GM20431 (cell line): ENCODE results near the gene SLC22A5.

ENCODE experiments used
- in situ Hi-C: fragments of 300-500 bp; cut with MseI, MboI; formaldehyde crosslinking; loops from one replicate; pipeline ENCODE4 v1.15.0; 2020; ENCODE audit warnings: low sequenced_read_pairs; ENCODE audit not compliant: unreplicated experiment

The SLC22A5 gene

DNA sequence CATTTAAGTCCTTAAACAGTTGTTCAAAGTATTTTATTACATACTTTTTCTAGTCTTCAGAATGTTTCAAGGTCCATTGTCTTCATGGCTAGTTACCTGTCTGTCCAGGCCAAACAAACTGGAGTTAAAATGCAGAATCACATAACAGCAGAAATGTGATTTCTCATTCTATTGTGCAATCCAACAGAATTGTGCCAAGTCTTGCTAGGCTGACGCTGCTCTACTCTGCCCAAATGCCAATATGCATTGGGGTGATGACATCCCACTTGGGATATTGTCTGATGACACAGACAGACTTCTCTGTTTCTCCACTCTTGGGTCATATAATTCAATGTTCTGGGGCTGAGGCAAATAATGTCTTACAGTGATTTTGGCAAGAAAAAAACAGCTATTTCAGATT lies 5.2 kb upstream of the SLC22A5 start:
- in situ Hi-C loops = no loop called here

DNA sequence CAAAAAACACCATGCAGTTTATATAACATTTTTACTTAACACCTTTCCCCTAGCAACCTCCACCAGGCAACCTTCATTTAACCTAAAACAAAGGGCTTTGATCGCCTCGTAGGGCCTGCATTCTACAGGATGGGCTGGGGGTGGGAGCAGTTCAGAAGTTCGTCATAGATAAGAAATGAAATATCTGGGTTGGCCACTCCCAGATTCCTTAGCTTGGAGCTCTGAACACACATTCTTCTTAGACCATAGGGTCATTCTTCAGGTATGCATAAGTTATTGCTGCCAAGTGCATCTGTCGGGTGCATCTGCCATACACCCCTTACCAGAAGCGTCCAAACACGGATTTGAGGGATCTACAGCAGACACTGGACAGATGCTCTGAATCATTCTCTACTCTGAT lies 4.3 kb upstream of the SLC22A5 start:
- in situ Hi-C loops = no loop called here

DNA sequence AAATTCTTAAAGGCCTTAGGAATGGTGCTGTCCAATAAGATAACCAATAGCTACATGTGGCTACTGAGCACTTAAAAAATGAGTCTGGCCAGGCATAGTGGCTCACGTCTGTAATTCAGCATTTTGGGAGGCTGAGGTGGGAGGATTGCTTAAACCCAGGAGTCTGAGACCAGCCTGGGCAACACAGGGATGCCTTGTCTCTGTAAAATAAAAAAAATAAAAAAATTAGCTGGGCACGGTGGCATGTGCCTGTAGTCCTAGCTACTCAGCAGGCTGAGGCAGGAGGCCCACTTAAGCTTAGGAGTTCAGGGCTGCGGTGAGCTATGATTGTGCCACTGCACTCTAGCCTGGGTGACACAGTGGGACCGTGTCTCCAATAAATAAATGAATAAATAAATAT lies 1.3 kb upstream of the SLC22A5 start:
- in situ Hi-C loops = no loop called here

DNA sequence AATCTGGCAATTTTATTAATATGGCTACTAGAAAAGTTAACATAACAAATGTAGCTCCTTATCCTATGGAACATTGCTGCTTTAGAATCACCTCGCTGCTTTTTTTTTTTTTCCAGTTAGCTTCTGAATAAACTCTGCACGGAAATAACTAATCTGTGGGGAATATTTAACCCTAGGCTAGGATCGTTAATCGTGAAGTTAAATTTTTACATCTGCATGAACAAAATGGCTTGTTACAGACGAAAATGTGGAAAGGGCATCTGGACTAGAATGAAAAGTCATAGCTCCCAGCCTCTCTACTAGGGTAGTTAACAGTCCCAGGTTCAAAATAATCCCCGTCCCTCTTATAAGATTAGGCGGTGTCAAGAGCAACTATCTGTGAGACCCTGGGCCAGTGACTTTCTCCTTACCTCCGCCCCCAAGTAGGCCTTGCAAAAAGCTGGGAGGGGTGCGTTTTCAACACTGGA lies 470 bp upstream of the SLC22A5 start:
- in situ Hi-C loops = no loop called here

- in situ Hi-C loops = no loop called here
Observed at GRCh38 chr5:132370181-132370970, 866 bp downstream of the SLC22A5 start.

- in situ Hi-C loops = no loop called here
Observed at GRCh38 chr5:132370971-132371602, 1.6 kb downstream of the SLC22A5 start.

DNA sequence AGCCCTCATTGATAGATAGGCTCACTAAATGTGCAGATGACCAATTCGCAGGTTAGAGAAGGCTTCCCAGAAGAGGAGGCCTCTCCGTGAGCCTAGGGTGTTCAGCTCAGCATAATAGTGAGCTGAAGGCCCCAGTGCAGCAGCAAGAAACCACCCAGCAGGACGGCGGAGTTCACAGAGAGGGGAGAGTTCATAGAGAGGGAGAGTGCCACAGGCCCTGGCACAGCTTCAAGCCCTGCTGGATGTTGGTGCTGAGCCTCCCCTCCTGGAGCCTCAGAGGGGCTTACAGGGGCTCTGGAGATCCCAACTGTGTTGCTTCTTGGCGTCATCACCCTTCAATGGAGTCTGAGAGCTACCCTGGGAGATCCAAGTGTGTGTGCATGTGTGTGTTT lies 2.1 kb downstream of the SLC22A5 start:
- in situ Hi-C loops = no loop called here

- in situ Hi-C loops = no loop called here
Observed at GRCh38 chr5:132372127-132372526, 2.6 kb downstream of the SLC22A5 start.

GRCh38 chr5:132372542-132372941 lies 3.0 kb downstream of the SLC22A5 start:
- in situ Hi-C loops = no loop called here

DNA sequence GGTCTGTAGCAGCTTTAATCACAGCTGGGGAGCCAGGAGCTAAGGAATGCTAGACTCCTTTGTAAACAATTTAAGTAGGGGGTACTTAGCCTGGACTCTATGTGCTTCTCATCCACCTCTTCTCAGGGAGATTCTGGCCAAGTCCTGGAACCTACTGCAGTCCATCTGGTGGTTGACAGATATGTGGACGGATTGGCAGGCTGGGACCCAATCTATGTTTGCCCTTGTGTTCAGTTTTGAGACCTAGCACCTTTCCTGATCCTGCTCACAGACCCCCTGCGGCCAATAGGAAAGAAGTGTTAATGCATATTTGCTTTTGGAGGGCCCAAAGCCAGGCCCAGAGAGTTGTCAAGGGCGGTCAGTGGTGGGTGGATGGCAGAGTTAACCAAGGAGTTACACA lies 6.4 kb downstream of the SLC22A5 start:
- in situ Hi-C loops = loop anchor here (25.0 kb wide), 1 partner anchor 461 kb away; the partner anchor contains the start of gene SHROOM1

DNA sequence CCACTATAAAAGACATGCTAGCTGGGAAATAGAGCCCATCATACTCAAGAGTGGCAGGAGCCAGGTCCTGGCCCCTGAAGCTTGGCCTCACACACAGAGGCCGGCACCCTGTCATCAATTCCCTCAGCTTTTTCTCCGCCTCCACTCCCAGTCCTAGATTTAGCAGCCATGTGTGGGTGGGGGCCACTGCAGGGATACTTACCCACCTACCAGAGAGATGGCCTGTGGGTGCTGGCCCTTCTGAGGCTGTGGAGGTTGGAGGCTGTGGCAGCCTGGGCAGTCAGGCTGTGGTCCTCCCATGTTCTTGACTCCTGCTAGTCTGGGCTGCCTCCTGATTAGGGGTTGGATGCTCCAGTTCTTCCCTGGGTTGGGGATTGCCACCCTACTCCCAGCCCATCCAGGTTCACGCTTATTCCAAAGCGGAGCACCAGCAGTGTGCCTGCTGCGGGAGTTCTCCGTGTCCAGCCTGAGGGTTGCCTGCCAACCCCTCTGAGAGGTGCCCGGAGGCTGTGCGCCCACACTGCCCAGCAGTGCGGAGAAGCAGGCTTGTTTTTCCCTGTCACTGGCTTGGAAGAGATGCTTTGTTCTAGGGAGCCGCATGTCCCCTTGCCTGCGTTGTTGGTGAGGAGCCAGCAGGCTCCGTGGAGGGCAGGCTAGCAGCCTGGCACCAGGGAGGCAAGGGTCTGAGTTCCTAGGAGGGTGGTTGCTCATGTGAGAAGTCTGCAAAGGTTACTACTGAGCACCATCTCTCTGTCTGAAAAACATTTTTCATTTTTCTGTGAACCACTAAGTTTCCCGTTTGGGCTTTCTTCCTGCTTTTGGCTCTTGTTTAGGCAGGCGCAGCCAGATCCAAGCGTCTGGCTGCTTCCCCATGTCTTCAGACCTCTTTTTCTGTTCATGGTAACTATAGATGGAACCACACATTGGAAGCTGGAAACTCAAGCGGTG lies 7.5 kb downstream of the SLC22A5 start:
- in situ Hi-C loops = loop anchor here (25.0 kb wide), 1 partner anchor 460 kb away; the partner anchor contains the start of gene SHROOM1

GRCh38 chr5:132377738-132378137 lies 8.2 kb downstream of the SLC22A5 start:
- in situ Hi-C loops = loop anchor here (25.0 kb wide), 1 partner anchor 460 kb away; the partner anchor contains the start of gene SHROOM1

- in situ Hi-C loops = loop anchor here (25.0 kb wide), 1 partner anchor 459 kb away; the partner anchor contains the start of gene SHROOM1
Observed at GRCh38 chr5:132378580-132378979, 9.1 kb downstream of the SLC22A5 start.

DNA sequence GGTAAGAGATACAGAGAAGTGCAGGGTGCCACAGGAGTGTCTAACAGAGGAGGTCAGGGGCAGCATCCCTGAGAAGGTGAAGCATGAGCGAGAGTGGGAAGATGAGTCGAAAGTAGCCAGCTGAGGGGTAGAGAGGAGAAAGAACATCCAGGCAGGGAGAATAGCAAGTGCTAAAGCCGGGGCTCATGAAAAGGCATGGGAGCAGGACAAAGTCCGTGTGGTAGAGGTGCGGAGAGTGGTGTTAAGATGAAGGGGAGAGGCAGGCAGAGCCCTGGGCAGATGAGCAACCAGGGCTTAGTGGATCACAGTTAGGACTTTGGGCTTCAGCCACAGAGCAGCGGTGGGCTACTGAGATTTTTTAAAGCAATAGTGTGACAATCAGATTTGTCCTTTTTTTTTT lies 10.5 kb downstream of the SLC22A5 start:
- in situ Hi-C loops = loop anchor here (10.0 to 25.0 kb wide), 2 partner anchors 125 to 457 kb away; partner anchors contain the start of gene SHROOM1

DNA sequence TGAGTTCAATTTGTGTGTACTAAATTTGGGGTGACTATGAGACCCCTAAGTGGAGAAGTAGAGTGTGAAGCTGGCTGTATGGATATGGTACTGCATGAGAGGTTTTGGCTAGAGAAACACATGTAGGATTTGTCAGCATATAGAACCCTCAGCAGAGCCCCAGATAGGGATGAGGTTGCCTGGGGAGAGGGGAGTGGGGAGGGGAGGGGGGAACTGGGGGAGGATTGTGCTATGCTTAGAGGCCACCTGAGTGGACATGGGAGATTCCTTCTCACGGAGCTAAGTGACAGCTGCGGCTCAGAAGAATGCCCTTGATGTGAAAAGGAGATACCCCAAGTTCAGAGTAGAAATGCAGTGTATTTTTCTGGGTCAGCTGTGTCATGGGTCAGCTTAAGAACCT lies 11.2 kb downstream of the SLC22A5 start:
- in situ Hi-C loops = loop anchor here (10.0 to 25.0 kb wide), 2 partner anchors 124 to 457 kb away; partner anchors contain the start of gene SHROOM1

GRCh38 chr5:132381614-132382013 lies 12.1 kb downstream of the SLC22A5 start:
- in situ Hi-C loops = loop anchor here (10.0 to 25.0 kb wide), 2 partner anchors 123 to 456 kb away; partner anchors contain the start of gene SHROOM1

DNA sequence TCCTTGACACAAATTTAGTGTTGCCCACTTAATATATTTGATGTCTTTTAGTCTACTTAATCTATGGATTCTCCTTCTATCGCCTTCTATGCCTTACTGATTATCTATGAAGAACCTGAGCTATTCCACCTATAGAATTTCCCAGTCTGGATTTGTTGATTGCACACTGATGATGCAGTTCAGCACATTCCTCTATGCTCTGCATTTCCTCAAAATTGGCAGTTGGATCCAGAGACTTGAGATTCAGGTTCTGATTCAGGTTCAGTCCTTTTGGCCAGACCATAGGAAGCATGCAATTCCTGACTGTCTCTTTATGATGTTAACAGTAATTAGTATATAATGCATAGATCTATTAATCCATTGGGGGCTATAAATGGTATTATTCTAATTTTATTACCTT lies 13.8 kb downstream of the SLC22A5 start:
- in situ Hi-C loops = loop anchor here (10.0 to 25.0 kb wide), 2 partner anchors 122 to 454 kb away; partner anchors contain the start of gene SHROOM1

GRCh38 chr5:132383984-132384383 lies 14.5 kb downstream of the SLC22A5 start:
- in situ Hi-C loops = loop anchor here (10.0 to 25.0 kb wide), 2 partner anchors 121 to 453 kb away; partner anchors contain the start of gene SHROOM1

DNA sequence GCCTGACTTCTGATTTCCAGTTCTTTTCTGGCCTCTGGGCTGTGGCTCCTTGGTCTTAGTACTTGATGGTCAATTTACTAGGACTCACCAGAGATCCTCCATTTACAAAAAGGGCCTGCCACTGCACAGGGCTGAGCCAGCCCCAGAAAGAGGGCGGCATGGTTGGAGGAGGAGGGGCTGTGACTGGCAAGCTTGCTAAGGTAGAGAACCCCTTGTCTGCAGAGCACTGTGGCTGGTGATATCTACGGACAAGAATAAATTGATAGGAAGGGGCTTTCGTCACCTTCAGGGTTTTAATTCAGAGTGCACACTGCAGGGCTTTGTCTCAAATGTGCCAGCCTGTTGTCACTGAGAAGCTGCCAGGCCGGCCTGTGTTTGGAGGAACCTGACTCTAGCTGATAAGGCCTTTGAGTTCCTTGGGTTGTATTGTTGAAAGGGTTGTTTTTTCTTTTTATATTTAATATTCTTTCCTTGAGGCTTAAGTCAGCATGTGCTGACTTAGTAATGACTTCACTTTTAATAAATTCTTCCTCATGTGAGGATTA lies 15.1 kb downstream of the SLC22A5 start:
- in situ Hi-C loops = loop anchor here (10.0 to 25.0 kb wide), 2 partner anchors 120 to 453 kb away; partner anchors contain the start of gene SHROOM1
